ENCODE measurements around the gene RAE1. TPM values are rescaled to one million over a fixed set of nuclear protein-coding genes. Genes with fewer than 3 reads are reported as not detected.
A peak's percentile ranks its signal among the peaks of the same experiment; 100 is the strongest.
"Not testable (repeated sequence)": the region's sequence is repeated elsewhere in the genome, so short reads cannot be mapped to it uniquely, and the experiment has no call there.

Gene RAE1
- total and polyA plus RNA-seq, 5 experiments from 2014 or later = 30.9 to 54.4 (median 35.5) TPM

DNA sequence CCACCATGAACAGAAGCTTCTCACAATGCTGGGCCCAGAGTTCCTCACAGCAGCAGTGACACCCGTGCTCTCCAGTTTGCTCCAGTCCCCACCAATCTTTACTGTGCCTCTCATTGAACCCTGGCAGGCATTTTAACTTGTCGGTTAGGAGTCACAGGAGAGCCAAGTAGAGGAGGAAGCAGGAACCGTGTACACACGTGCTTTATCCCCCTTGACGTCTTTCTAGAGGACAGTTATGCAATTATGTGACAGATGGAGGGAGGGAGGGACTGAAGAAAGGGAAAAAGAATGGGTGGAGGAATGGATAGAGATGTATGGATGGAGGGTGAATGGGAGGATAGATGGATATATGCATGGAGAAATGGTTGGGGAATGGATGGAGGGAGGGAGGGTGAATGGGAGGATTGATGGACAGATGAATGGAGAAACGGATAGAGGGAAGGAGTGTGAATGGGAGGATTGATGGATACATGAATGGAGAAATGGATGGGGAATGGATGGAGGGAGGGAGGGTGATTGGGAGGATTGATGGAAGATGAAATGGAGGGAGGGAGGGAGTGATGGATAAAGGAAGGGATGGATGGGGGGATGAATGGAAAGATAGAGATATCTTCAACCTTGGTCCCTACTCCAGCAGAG lies 66.1 kb downstream of the RAE1 start:
- Mint-ChIP-seq H3K27ac (peak overlapping the region in 3 of 10 donors; percentile 10 to 69 (median 29)), H3K27me3 (no peaks in the 10 kb centered on the region)
- no peak for DNase-seq

GRCh38 chr20:57417830-57418780 lies 67.0 kb downstream of the RAE1 start:
- ATAC-seq (no peak), DNase-seq (no peak)
- H3K9me3 Mint-ChIP-seq = no peaks in the 10 kb centered on the region
- no peaks in the 10 kb centered on the region for H3K27me3 Mint-ChIP-seq
- no peaks in the 10 kb centered on the region for H3K36me3 Mint-ChIP-seq
- H3K27ac Mint-ChIP-seq = peak overlapping the region in 5 of 10 donors; percentile 29 to 64 (median 45)
- POLR2A ChIA-PET = interaction anchor here (1.2 to 1.5 kb wide), 3 partner anchors 9 to 20 kb away, joined by 3 to 7 read pairs (median 4); no protein-coding TSS in a partner anchor
- H3K4me3 Mint-ChIP-seq = no peak overlapping the region
- H3K4me1 Mint-ChIP-seq = peaks cover 7 to 15% (median 10%) of the 10 kb centered on the region in 4 donors

More for the DNA sequence above, 66.1 kb downstream of the RAE1 start:
- H3K4me3 Mint-ChIP-seq = no peak overlapping the region
- POLR2A ChIA-PET = interaction anchor here (1.0 to 1.2 kb wide), 4 partner anchors 8 to 19 kb away, joined by 3 to 5 read pairs (median 4); no protein-coding TSS in a partner anchor
- H3K4me1 Mint-ChIP-seq = peaks cover 12 to 19% (median 16%) of the 10 kb centered on the region in 4 donors
- ATAC-seq = no peak
- no peaks in the 10 kb centered on the region for H3K36me3 Mint-ChIP-seq
- H3K9me3 Mint-ChIP-seq = no peaks in the 10 kb centered on the region

GRCh38 chr20:57419479-57419878 lies 68.4 kb downstream of the RAE1 start:
- H3K36me3 Mint-ChIP-seq, H3K9me3 Mint-ChIP-seq, H3K4me3 Mint-ChIP-seq, H3K27me3 Mint-ChIP-seq, ATAC-seq, DNase-seq: not testable (repeated sequence)
- peak overlapping the region in 2 of 10 donors; percentile 25 to 37 for H3K27ac Mint-ChIP-seq
- H3K4me1 Mint-ChIP-seq = peaks cover 12 to 23% (median 15%) of the 10 kb centered on the region in 4 donors
- POLR2A ChIA-PET = interaction anchor here (1.3 to 1.5 kb wide), 2 partner anchors 13 to 21 kb away, joined by 4 to 7 read pairs; no protein-coding TSS in a partner anchor

DNA sequence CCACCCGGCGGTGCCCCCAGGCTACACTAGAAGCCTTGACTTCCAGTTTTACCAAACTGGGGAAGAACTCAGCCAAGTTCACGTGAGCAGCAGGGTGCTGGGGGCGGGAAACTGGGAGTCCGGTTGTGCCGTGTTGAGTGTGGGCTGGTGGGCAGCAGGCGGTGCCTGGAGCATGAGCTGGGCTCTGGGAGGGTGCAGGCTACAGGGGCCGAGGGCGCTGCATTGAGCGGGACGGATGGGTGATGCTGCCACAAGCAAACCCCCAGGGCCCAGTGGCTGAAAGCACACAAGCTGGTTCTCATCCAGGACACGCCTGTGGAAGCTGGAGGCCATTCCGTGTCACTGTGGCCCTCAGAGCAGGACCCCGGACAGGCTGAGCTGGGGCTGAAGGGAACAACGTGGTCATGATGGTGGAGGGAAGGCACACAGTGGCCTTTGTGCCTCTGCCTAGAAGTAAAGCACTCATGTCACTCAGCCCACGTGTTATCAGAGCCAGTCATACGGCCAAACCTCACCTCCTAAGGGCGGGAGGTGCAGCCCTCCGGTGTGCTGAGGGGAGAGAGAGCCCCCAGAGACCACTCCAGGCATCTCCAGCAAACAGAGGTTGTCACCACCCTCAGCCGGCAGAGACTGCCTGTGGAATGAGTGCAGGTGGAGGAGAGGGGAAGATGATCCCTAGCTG lies 69.7 kb downstream of the RAE1 start:
- H3K27me3 Mint-ChIP-seq = no peaks in the 10 kb centered on the region
- POLR2A ChIA-PET = interaction anchor here (1.0 to 2.2 kb wide), 4 partner anchors 9 to 28 kb away, joined by 3 to 5 read pairs (median 4); no protein-coding TSS in a partner anchor
- H3K9me3 Mint-ChIP-seq = no peaks in the 10 kb centered on the region
- no peak overlapping the region for H3K27ac Mint-ChIP-seq
- DNase-seq (no peak), ATAC-seq (no peak)
- no peak overlapping the region for H3K4me3 Mint-ChIP-seq
- no peaks in the 10 kb centered on the region for H3K36me3 Mint-ChIP-seq
- H3K4me1 Mint-ChIP-seq = peaks cover 15 to 33% (median 26%) of the 10 kb centered on the region in 4 donors

DNA sequence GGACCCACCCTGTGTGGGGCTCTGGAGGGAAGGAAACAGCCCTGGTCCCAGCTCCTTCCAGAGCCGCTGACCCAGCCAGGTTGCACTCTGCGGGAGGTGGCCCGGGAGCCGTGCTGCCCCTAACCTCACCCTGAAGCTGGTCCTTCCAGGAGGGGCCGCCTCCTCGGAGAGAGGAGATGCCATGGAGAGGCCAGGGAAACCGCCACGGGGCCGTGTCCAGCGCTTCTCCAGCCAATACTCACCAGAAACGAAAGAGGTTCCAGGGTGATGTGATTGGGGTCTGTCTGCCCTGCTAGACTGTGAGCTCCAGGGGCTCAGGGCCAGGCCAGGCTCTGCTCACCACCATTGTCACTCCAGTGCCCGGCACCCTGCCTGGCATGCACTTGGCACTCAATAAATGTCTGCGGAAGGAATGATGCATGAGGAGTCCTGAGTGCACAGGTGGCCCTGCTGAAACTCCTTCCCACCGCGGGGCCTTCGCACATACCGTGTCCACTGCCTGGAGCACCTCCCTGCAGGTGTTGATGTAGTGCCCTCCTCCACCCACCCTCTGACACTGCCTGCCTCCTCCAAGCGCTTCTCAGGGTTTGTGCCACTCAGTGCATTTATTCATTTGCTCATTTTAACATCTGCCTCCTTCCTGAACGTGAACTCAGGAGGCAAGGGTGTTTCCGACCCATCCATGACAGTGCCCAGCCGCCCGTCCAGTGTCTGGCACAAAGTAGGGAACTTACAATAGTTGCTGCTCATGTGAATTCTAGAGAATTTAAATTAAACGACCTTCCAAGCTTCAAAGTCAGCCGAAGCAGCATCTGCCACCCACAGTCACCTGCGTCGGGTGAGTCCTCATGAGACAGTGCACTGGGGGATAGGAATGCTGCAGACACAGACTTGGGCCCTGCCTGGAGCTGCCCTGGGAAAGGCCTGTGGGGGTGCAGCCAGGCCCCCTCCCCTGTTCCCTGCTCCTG lies 70.5 kb downstream of the RAE1 start:
- no peak for ATAC-seq
- Mint-ChIP-seq H3K9me3 (no peaks in the 10 kb centered on the region), H3K27ac (peak overlapping the region in 1 of 10 donors; percentile 75)

DNA sequence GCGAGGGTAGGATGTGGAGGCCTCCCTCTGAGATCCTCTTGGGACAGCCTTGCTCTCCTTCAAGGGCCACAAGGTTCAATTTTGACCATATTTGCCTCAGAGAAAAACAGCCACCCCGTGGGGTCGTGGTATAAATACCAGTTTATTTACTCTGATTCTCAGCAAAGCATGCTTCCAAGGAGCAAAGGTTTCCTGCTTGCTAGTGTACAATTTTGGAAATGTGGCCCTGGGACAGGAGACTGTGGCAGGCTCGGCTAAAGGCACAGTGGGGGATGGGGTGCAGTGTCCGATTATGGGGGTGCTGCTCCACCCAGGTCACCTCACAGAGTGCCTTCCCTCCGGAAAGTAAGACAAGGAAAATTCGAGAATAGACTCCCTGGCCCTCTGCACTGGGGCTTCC lies 71.2 kb downstream of the RAE1 start:
- H3K9me3 Mint-ChIP-seq = no peaks in the 10 kb centered on the region
- no peaks in the 10 kb centered on the region for H3K36me3 Mint-ChIP-seq
- H3K27me3 Mint-ChIP-seq = no peaks in the 10 kb centered on the region
- DNase-seq = no peak
- POLR2A ChIA-PET = interaction anchor here (15.8 kb wide), 1 partner anchor 20 kb away, joined by 229 read pairs; no protein-coding TSS in a partner anchor
- H3K4me1 Mint-ChIP-seq = peaks cover 21 to 42% (median 39%) of the 10 kb centered on the region in 4 donors
- no peak overlapping the region for H3K4me3 Mint-ChIP-seq
- ATAC-seq = no peak
- no peak overlapping the region for H3K27ac Mint-ChIP-seq

More for the DNA sequence above, 70.5 kb downstream of the RAE1 start:
- H3K27me3 Mint-ChIP-seq = no peaks in the 10 kb centered on the region
- no peaks in the 10 kb centered on the region for H3K36me3 Mint-ChIP-seq
- no peak for DNase-seq
- POLR2A ChIA-PET = interaction anchor here (1.0 to 15.8 kb wide), 5 partner anchors 8 to 29 kb away, joined by 3 to 229 read pairs (median 4); no protein-coding TSS in a partner anchor
- H3K4me3 Mint-ChIP-seq = no peak overlapping the region
- H3K4me1 Mint-ChIP-seq = peaks cover 18 to 38% (median 32%) of the 10 kb centered on the region in 4 donors

DNA sequence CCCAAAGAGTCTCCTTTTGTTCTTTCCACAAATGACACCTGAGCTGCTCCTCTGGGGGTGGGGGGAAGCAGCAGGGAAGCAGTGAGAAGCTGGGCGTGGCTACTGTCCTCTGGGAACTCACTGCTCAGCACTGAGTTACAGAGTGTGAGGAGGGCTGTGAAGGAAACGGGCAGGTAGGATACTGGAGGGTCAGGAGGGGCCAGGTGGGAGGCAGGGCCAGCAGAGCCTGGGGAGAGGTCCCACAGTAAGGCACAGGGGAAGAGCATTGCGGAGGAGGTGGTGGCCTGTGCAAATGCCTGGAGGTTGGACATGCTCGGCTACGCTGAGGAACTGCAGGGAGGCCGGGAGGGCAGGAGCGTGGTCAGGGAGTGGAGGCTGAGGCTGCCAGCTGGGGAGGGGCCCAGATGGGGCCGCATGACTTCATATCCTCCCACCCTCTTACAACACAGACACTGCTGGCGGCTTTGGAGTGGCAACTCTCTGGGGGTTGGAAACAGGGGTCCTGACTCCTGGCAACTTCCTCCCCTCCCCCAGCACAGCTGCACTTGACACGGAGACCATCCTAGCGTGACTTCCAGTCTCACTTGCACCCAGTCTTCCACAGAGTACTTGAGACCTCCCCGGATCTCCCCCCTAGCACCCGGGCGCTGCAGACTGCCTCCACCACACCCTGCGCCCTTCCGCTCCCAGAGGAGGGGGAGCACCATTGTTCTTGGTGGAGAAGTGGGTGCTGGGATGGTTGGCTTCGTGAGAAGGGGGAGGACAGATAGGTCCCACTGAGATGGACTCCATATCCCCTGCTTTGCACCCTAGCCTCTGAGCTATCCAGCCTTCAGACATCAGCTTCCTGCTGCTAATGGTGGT lies 74.3 kb downstream of the RAE1 start:
- peak in 1 of 10 donors; percentile 49 for DNase-seq
- ATAC-seq = peak; percentile 22 to 44
- H3K4me1 Mint-ChIP-seq = peaks cover 21 to 64% (median 54%) of the 10 kb centered on the region in 4 donors
- POLR2A ChIA-PET = interaction anchor here (1.3 to 15.8 kb wide), 3 partner anchors 13 to 35 kb away, joined by 5 to 229 read pairs (median 6); partner anchors contain the start of gene RBM38
- peak overlapping the region in 6 of 10 donors; percentile 10 to 80 (median 74) for H3K27ac Mint-ChIP-seq
- H3K9me3 Mint-ChIP-seq = no peaks in the 10 kb centered on the region
- H3K36me3 Mint-ChIP-seq = no peaks in the 10 kb centered on the region
- H3K27me3 Mint-ChIP-seq = no peaks in the 10 kb centered on the region
- peak overlapping the region in 8 of 10 donors; percentile 22 to 68 (median 54) for H3K4me3 Mint-ChIP-seq

GRCh38 chr20:57426271-57426689 lies 75.2 kb downstream of the RAE1 start:
- POLR2A ChIA-PET = interaction anchor here (1.3 to 15.8 kb wide), 2 partner anchors 24 to 36 kb away, joined by 5 to 229 read pairs; partner anchors contain the start of gene RBM38
- no peak for ATAC-seq
- H3K4me3 Mint-ChIP-seq = peak overlapping the region in 3 of 10 donors; percentile 45 to 74 (median 54)

GRCh38 chr20:57426831-57427230 lies 75.8 kb downstream of the RAE1 start:
- Mint-ChIP-seq H3K9me3 (no peaks in the 10 kb centered on the region), H3K36me3 (no peaks in the 10 kb centered on the region), H3K4me1 (peaks cover 24 to 76% (median 62%) of the 10 kb centered on the region in 4 donors), H3K4me3 (peak overlapping the region in 1 of 10 donors; percentile 45), H3K27me3 (no peaks in the 10 kb centered on the region), H3K27ac (peak overlapping the region in 3 of 10 donors; percentile 28 to 46 (median 44))
- no peak for DNase-seq
- POLR2A ChIA-PET = interaction anchor here (1.3 to 15.8 kb wide), 3 partner anchors 25 to 36 kb away, joined by 5 to 229 read pairs (median 152); partner anchors contain the start of gene RBM38
- ATAC-seq = no peak

More at GRCh38 chr20:57426271-57426689, 75.2 kb downstream of the RAE1 start:
- peak overlapping the region in 3 of 10 donors; percentile 2 to 80 (median 74) for H3K27ac Mint-ChIP-seq
- H3K27me3 Mint-ChIP-seq = no peaks in the 10 kb centered on the region
- H3K36me3 Mint-ChIP-seq = no peaks in the 10 kb centered on the region
- peaks cover 22 to 71% (median 58%) of the 10 kb centered on the region in 4 donors for H3K4me1 Mint-ChIP-seq
- no peak for DNase-seq
- no peaks in the 10 kb centered on the region for H3K9me3 Mint-ChIP-seq

Data from naive thymus-derived CD8-positive, alpha-beta T cell (primary cell).